ENCODE results near the gene NSFL1C.
A peak's percentile ranks its signal among the peaks of the same experiment; 100 is the strongest.

NSFL1C gene

DNA sequence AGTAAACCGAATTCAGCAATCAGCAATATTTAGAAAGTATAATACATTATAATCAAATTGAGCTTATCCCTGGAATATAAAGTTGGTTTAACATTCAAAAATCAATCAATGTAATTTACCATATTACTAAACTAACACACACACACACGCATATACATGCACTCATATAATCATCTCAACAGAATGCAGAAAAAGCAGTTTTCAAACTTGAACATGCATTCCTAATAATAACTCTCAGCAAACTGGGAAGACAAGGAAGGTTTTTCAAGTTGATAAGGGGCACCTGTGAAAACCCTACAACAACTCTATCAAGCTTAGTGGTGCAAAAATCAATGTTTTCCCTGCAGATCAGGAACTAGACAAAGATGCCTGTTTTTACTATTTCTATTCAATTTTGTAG, 19.9 kb upstream of the NSFL1C start:
- no peak for DNase-seq

DNA sequence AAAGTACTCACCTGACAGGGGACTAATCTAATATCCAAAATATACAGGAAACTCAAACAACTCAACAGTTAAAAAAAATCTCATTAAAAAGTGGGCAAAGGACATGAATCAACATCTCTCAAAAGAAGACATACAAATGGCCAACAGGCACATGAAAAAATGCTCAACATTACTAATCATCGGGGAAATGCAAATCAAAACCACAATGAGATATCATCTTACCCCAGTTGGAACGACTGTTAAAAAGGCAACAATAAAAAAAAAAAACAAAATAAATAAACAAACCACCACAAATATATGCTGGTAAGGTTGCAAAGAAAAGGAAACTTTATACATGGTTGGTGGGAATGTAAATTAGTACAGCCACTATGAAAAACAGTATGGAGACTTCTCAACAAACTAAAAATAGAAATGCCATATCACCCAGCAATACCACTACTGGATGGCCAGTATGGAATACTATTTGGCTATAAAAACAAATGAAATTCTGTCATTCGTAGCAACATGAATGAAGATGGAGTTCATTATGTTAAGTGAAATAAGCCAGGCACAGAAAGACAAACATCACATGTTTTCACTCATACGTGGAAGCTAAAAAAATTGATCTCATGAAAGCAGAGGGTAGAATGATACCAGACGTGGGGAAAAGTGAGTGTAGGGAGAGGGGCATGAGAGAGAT, 17.9 kb upstream of the NSFL1C start:
- no peak for DNase-seq

DNA sequence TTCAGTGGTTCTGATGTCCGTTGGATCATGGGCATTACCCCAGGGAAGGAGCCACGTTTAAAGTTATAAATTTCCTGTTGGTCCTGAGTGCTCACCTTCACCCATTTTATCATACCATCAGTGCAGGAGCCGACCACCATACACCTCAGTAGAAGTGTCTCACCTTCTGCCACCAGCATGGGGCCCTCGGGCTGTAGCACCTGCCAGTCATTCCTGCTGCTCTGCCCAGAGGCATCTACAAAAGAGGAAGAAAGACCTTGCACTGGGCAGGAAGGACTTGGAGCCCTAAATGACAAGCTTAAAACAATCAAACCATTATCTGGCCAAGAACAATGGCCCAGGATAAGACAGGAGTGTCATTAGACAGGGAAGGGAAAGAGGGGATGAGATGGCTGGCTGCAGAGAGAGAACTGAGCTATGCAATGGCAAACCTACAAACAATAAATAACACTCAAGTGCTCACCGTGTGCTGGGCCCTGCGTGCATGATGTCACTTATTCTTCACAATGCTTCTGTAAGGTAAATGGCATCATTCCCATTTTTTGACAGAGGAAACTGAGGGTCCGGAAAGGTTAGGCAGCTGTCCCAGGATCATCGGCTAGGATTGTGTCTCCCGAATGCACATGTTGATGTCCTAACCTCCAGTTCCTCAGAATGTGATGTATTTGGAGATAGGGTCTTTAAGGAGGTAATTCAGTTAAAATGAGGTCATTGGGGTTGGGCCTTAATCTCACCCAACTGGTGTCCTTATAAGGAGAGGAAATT, 13.4 kb upstream of the NSFL1C start:
- no peak for DNase-seq

DNA sequence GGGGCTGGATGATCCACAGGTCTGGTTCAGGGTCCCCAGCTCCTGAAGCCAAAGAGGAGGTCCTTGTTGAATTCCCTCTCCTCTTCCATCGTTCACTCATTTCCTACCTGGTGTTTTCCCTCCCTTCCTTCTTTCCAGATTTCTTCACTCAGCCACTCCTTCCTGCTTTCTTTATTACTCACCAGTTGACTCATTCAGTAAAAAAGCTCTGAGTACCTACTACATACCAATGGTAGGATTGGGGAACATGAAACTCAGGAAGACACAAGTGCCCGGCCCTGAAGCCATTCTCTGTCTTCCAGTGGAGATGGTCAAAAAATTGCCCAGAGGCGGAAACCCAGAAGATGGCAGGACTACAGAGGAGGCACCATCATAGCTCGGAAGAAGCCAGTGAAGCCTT, 11.9 kb upstream of the NSFL1C start:
- DNase-seq, result no peak

DNA sequence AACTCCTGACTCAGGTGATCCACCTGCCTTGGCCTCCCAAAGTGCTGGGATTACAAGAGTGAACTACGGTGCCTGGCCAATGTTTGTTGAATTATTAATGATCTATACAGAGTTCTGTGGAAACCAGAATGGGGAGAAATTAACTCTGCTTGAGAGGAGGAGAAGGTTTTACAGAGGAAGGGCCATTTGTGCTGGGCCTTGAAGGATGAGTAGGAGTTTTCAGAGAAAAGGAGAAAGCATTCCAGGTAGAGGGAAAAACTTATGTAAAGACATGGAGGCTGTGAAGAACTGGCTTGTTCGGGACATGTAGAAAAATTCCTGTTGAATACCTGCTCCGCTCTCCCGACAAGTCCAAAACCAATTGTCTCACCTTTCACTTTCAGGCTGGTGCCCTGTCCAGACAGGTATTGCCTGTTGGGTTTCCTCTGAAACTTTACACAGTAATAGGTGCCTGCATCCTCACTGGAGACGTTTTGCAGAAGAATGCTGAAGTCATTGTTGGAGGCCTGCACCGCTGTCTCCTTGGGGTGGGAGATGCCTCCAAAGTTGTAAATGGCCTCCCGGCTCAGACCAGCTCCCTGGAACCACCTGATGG, 11.3 kb upstream of the NSFL1C start:
- DNase-seq, result no peak

DNA sequence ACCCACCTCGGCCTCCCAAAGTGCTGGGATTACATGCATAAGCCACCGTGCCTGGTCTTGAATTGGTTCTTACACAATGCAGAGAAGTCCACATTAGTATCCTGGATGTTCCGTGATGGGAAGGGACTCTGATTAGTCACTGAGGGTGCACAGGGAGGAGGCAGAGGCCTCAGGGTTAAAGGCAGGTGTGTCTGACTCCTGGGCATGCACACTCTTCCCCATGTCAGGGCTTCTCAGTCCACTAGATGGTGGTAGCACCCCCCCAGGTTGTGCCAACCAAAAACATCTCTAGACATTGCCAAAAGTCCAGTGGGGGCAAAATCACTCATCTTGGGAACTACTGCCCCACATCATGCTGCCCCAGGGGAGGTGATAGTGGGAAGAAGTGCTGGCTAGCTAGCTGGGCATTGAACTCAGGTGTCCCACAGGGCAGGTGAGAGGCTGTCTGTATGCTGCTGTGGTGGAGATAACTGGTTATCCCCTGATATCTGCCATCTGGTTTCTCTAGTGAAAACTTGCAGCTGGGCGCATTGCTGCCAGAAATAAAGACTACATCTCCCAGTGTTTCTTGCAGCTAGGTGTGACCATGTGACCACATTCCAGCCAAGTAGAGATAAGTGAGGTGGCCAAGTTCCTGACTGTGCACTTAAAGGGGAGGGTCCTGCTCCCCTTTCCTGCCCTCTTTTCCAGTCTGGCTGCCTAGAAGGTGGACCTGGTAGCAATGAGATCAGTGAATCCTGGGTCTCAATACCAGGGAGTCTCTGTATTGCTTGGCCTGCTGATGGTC, 8.4 kb upstream of the NSFL1C start:
- DNase-seq, result no peak

DNA sequence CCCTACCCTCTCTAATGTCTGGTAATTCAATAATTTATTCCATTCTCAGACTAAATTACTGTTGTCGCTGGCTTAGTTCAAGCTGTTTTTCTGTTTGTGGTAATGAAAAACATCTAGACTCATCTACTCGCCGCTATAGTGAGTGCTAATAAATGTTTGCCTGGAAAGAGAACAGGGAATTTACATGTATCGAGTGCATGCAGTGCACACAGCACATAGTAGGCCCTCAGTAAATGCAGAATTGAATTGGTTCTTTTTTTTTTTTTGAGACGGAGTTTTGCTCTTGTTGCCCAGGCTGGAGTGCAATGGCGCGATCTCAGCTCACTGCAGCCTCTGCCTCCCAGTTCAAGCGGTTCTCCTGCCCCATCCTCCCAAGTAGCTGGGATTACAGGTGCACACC, 7.7 kb upstream of the NSFL1C start:
- no peak for DNase-seq

DNA sequence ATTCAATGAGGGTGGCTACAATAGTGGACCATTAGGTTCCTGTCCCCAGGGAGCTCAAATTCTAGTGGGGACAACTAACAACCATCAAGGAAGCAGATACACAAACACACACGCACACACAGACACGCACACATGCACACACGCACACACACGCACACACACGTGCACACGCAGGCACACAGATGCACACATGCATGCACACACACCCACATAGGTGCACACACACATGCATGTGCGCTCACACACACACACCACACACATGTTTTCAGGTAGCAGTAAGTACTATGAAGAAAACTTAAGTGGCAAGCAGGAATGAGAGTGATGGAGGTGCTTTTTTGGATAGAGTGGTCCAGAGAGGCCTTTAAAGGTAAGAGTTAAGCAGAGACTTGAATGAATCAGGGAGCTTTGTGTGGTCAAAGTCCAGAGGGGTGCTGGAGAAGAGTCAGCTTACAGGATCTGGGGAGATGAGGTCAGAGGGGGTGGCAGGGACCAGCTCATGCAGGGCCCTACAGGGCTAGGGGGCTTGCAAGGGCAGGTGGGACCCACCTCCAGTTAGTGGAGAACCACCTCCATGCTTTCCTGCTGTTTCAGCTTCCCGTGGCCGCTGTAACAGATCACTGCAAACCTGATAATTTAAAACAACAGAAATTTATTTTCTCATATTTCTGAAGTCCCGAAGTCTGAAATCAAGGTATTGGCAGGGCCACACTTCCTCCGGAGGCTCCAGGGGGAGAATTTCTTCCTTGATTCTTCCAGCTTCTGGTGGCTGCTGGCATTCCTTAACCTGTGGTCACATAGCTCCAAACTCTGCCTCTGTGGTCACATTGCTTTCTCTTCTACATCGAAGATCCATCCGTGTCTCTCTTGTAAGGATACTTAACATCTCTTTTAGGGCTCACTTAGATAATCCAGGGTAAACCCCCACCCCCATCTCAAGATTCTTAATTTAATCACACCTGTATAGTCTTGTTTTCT, 6.9 kb upstream of the NSFL1C start:
- no peak for DNase-seq

DNA sequence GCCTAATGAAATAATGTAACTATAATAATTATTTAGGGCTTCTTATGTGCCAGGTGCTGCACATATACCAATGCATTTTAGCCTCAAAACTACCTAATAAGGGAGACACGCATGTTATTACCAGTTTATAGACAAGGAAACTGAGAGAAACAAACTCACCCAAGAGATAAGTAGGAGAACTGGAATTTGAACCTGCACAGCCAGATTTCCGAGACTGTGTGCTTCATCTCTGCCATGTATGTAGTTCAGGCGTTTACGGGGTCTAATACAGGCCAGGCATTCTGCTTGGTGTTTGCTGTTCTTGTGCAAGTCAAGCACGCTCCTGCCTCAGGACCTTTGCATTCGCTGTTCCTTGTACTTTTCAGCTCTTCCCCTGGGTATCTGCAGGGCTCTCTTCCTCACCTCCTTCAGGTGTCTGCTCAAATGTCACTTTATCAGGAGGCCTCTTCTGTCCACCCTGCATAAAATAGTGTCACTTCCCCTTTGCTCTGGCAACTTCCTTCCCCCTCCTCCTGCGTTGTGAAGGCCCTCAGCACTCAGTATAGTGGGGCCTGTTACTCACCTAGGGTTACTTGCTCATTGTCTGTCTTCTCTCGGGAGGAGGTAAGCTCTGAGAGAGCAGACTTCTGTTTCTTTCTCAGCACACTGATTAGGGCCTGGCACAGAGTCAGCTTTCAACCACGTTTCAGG, 6.1 kb upstream of the NSFL1C start:
- DNase-seq, result no peak

DNA sequence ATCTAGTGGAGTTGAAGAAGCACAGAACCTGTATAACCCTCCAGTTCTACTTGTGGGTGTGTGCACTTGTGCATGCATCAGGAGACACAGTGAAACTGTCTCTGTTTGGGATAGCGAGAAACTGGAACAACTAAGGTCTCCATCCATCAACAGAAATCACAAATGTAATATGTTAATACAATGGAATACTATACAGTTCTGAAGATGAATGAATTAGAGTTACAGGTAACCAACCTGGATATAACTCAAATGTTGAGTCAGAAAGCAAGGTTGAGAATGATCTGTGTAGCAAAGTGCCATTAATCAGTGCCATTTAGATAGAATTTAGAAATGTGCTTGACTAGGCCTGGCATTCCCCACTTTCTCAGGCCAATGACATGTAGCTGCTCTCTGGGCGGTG, 4.6 kb upstream of the NSFL1C start:
- no peak for DNase-seq

DNA sequence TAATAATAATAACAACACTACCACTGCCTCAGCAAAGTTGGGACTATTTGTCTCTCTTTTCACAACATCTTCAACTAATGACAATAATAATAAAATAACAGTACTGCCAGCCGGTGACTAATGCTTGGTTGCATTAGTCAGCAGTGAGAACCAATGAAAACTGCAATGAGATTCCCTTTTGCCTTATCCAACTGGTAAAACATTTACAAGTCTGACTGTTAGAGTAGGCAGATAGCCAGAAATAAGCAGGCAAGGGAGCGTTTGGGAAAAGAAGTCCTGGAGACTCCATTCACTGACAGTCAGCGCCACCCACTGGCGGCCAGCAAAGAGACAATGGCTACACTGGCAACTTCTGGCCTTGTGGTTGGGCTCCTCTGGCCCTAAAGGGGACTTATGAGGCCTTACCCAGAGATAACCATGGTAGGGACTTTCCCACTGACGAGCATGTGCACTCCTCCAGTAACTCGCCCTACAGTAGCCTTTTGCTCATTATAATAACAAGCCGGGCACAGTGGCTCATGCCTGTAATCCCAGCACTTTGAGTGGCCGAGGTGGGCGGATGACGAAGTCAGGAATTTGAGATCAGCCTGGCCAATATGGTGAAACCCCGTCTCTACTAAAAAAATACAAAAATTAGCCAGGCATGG, 3.4 kb upstream of the NSFL1C start:
- DNase-seq, result peak in 47 of 58 donors; percentile 2 to 72 (median 25)

DNA sequence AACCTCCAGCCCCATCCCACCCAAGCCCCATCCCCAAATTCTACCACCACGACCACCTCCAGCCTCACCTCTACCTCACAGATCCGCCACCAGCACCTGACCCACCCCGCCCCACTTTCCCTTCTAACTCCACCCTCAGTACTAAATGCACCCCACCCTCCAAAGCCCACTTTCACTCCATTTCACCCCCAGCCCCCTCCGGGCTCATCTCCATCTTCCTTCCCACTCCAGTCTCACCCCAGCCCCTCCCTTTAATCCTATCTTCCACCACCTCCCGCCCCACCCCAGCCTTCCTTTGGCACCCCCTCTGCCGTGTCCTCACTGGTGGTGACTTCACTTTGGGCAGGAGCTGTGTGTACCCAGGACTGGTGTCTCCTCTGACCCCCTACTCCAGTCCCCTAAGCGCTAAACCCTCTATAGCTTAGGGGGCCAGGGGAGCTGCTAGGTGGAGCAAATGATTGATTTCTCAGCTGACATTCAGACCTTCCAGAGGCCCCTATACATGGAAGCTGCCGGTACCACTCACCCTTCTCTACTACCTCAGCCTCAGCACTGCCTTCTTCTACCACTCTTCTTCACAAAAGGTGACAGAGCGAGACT, 2.8 kb upstream of the NSFL1C start:
- DNase-seq, result no peak

DNA sequence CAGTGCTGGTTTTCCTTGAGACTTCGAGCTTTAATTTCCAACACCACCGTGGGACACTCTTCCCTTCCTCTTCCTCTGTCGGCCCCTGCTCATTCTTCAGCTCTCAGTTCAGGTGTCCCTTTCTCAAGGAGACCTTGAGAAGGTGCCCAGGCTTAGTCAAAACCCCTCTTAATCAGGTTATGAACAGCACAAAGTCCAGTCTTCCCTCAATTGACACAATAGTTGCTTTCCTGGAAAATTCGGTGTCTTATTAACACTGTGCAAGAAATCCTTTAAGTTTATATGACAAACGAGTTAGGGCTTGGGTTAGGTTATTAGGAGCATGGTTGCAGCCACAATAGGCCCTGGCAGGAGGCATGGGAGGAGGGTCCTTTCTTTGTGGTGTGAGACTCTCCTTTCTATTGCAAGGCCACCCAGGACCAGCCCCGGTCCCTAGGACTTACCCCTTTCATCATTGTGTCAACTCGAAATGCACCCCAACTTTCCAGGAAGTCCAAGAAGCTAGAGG, 1.5 kb upstream of the NSFL1C start:
- no peak for DNase-seq

DNA sequence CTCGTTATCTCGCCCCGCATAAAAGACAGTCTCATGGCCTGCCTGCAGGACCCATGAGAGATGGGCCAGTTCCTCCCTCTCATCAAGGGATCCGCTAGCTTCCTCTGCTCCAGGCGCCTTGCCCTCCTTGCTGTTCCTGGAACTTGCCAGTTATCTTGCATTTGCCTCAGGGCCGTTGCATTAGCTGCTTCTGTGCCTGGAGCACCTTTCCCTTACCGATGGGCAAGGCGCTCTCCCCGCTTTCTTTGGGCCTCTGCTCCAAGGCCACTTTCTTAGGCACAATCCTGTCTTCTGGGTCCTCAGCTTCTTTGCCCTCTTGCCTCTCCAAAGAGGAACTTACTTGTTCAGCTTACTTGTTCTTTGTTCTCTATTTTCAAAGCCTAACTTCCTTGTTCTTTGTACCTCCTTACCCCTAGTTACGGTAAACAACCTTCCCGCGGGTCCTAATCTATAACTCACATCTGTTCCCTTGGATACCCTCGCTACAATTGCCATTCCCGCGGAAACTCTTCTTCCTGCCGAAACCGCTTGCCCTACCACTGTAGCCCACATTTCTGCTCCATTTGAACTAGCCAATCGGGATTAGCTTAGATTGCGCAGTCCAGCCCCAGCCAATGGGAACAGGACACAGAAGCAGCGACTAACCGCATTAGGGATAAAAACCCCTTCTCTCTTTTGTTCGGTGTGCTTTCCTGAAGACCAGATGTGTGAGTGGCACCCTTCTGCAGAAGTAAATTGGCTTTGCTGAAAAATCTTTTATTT, 887 bp upstream of the NSFL1C start:
- peak in 13 of 58 donors; percentile 3 to 46 (median 25) for DNase-seq

DNA sequence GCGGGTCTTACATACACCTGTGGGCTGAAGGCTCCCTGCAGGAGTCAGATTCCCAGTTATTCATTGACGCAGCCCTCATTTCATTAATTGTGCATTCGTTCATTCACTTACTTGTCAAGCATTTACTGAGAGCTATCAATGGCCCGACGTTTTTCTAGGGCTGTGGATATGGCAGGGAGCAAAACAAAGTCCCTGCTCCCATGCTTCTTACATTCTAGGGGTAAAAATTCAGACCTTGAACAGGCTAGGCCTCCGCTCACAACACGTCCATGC, 369 bp upstream of the NSFL1C start:
- no peak for DNase-seq

DNA sequence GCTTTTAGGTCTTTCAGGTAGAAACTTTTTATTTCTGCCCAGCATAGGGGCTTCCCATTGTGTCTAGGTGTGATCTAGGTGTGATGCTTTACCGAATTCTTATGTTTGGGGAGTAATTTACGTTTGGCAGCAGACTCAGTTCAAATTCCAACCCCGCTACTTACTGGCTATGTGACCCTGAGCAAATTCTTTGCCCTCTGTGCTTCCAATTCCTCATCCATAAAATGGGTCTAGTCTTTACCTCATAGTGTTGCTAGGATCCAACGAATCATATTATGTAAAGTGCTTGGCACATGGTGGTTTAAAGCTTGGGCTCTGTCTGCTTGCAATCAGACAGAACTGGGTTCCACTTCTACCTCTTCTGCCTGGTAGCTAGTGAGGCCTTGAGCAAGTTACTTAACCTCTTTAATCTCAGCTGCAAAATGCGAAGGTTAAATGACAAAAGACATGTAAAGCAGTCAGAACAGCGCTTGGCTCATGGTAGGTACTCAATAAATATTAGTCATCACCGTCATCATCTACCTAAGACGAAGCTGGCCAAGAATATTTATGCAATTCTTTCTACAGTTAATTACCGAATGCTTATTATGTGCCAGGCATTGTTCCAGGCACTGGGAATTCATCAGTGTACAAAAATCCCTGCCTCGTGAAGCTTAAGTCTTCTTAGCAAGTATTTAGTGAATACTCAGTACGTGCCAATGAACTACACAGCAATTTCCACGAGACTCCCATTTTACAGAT, 1.0 kb downstream of the NSFL1C start:
- no peak for DNase-seq

DNA sequence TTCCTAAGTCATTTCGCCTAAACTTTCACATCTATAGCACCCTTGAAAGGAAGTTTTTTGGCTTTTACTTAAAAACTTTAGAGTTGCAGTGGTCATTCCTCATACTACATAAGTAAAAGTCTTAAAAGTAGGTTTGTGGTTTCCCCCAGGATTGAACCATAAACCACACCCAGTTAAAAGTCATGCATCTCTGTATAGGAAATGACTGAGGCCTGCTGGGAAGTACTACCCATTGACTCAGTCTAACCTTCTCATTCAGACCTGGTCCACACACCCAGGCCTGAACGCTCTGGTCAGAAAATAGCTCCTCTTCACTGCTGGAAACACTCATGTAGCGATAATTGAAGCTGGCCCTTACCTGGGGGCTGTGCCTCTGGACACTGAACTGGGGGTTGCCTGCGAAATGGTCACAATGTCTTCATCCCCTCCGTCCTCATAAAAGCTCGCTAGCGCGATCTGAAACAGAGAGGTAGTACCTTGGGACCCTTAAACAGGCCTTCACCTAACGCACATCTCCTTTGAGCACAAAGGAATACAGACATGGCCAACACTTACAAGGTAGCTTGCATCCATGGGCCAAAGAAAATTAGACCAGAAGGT, 2.6 kb downstream of the NSFL1C start:
- DNase-seq, result no peak
